ENCODE measurements around the gene MITF.

DNA sequence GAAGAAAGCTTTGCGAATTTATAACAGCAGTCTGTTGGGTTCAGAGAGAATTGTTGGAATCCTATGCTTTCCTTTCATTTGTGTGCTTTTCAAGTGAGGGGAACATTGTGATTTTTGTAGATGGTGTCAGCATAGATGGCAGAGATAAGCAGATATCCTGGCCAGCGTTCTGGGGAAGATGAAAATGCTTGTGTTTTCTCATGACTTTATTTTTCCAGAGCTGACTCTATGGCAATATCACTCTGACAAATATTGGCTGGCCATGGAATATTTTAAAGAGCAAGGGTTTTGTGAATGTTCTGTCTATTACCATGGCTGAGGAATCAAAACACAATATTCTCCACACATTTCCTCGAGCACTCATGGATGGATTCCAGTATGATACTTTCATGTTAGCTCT lies 108.8 kb downstream of the MITF start:
- TF ChIP-seq, protein P1, sequence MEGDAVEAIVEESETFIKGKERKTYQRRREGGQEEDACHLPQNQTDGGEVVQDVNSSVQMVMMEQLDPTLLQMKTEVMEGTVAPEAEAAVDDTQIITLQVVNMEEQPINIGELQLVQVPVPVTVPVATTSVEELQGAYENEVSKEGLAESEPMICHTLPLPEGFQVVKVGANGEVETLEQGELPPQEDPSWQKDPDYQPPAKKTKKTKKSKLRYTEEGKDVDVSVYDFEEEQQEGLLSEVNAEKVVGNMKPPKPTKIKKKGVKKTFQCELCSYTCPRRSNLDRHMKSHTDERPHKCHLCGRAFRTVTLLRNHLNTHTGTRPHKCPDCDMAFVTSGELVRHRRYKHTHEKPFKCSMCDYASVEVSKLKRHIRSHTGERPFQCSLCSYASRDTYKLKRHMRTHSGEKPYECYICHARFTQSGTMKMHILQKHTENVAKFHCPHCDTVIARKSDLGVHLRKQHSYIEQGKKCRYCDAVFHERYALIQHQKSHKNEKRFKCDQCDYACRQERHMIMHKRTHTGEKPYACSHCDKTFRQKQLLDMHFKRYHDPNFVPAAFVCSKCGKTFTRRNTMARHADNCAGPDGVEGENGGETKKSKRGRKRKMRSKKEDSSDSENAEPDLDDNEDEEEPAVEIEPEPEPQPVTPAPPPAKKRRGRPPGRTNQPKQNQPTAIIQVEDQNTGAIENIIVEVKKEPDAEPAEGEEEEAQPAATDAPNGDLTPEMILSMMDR (optimal IDR thresholded peaks at IDR 0.05 in 1 of 3, IDR thresholded peaks at IDR 0.05 in 1 of 3, conservative IDR thresholded peaks at IDR 0.05 in 1 of 3; ENCODE audit: extremely low read depth in 1 of 3, insufficient read depth in 2 of 3, low read length in 3 of 3) = no peak
- no peak for TF ChIP-seq EZH2 (IDR thresholded peaks at IDR 0.05; ENCODE audit: low read length)

All from keratinocyte (primary cell).